Stimulated activated CD4-positive, alpha-beta T cell treated with anti-CD3 and anti-CD28 coated beads, TNF-alpha, amount 100 ng/mL, for 1 hour (primary cell): ENCODE data around the gene TP53BP2.
"Not testable (repeated sequence)": the region's sequence is repeated elsewhere in the genome, so short reads cannot be mapped to it uniquely, and the experiment has no call there.

Experiments
- DNase-seq, 3 donors: peaks; one replicate each; pipeline ENCODE4 v3.0.0-alpha.2; 2020; ENCODE audit warnings: low read depth in 3 of 3, low spot score in 1 of 3

TP53BP2 gene

GRCh38 chr1:223745731-223746130, 100.0 kb downstream of the TP53BP2 start:
- no peak for DNase-seq

GRCh38 chr1:223742856-223743517, 102.8 kb downstream of the TP53BP2 start:
- no peak for DNase-seq

GRCh38 chr1:223741861-223742260, 103.9 kb downstream of the TP53BP2 start:
- no peak for DNase-seq

GRCh38 chr1:223740038-223740736, 105.6 kb downstream of the TP53BP2 start:
- DNase-seq: not testable (repeated sequence)

DNA sequence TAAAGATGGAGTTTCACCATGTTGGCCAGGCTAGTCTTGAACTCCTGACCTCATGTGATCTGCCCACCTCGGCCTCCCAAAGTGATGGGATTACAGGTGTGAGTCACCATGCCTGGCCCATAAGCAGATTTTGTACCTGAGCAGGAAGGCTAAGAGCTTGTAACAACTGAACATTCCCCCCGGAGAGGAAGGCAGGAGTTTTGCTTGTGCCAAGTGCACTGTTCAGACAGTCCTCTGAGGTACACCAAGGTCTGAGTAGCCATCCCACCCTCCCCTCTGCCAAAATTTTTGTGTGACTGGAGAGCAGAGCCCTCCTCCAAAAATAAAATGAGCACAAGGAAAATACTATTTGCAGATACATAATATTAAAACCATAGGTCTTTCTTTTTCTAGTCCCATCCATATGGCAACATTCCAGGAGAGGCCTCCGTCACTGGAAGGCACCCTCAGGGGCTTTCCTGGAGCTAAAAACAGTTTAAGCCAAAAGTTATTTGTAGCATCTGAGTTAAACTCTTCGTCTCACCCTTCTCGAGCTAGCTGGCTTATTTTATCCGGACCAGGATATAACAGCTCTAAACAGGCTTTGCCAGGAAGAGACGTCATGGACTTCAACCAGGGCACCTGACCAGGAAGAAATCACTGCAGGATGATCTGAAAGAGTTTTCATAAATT, 106.2 kb downstream of the TP53BP2 start:
- DNase-seq: no peak

DNA sequence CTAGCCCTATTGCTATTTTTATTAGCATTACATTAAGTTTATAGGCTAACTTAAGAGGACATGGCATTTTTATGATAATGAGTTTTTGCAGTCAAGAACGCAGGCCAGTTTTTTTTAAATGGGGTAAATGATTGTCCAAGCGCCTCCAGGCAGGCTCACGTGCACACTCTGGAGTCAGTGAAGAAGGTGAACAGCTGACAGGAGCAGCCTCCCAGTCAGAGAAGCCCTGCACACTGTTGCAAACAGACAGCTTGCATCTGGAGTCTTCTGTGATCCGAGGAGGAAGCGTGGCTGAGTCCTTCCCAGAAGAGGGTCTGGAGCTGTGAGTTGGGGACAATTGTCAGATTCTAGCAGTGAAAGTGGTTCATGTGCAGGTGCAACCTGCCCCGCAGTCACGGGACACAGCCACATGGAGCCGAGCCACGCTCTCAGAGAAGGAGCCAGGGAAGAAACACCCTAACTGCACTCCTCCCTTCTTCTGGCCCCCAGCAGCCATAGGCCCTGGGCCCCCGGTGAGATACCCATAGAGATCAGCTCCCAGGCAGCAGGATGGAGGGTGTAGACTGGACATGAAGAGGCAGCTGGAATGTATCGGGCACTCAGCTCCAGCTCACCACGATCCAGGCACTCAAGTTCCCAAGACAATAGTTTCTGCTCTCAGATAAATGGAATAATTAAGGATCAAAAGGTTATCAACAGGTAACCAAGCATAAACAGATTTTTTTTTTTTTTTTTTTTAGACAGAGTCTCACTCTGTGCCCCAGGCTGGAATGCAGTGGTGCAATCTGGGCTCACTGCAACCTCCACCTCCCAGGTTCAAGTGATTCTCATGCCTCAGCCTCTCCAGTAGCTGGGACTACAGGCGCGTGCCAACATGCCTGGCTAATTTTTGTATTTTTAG, 107.0 kb downstream of the TP53BP2 start:
- no peak for DNase-seq

GRCh38 chr1:223737342-223737741, 108.4 kb downstream of the TP53BP2 start:
- no peak for DNase-seq

DNA sequence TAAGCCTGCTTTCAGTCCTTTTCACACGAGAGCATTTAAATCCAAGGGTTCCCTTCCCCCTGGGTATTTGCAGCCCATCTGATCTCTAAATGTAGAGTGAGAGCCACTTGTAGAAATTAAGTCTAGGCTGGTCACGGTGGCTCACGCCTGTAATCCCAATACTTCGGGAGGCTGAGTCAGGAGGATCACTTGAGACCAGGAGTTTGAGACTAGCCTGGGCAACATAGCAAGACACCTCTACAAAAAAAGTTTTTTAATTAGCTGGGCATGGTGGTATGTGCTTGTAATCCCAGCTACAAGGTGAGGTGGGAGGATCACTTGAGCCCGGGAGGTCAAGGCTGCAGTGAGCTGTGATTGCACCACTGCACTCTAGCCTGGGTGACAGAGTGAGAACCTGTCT, 109.1 kb downstream of the TP53BP2 start:
- not testable (repeated sequence) for DNase-seq

DNA sequence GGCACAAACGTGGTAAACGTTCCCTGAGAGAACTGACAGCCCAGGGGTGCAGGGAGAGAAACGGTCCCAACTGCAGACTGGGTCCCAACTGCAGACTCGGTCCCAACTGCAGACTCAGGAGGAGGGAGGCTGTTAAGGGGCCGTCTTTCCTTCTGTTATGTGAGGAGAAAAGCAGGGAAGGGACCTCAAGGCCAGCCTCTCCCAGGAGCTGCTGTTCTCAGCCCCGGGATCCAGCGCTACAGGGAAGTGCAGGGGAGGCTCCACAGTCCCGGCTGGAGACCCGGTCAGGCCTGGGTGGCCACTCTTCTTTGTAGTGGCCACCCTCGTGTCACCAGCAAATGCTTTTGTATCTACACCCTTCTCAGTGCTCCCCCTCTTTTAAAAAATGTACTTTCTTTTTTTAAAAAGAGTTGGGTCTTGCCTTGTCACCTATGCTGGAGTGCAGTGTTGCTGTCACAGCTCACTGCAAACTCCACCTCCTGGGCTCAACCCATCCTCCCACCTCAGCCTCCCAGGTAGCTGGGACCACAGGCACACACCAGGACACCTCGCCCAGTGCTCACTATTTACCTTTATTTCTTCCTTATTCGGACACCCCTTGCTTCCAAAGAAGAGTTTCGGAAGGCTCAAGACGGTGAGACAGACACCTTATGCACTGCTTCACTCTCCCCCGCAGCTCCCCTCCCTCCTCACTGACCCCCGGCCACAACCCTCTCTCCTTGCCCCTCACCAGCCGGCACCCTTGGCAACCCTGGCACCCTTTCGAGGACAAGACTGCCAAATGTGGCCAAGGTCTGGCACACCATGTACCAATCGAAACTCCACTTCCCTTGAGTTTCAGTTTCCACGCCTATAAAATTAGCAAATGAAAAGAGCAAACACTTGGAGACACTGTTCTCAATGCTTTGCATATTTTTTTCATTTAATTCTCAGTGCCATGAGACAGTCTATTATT, 111.6 kb downstream of the TP53BP2 start:
- no peak for DNase-seq

GRCh38 chr1:223732993-223733798, 112.6 kb downstream of the TP53BP2 start:
- DNase-seq: no peak

DNA sequence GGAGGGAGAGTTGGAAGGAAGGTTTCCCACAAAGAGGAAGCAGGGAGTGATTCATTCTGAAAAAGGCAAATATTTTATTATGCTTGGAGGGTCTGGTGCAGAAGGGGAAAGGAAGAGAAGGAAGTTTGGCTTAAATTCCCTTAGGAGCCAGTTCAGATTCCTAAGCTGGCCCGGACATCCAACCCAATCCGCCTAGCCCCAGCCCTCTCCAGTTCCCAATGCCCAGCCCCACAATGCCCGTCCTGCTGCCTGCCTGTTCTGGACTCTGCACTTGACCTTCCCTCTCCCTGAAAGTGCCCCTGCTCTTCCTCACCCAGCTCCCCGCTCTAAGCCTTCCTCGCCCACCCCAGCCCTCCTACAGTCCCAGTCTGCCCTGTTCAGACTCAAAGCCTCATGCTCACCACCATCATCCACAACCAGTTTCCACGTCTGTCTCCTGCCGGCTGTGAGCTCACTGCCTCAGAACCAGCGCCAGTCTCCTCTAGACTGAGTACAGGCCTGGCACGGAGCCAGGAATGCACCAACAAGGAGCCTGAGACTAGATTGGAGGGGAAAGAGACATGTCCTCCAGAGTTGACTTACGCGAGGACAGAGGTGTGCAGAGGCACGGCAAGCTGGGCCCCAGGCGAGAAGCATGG, 114.5 kb downstream of the TP53BP2 start:
- no peak for DNase-seq

DNA sequence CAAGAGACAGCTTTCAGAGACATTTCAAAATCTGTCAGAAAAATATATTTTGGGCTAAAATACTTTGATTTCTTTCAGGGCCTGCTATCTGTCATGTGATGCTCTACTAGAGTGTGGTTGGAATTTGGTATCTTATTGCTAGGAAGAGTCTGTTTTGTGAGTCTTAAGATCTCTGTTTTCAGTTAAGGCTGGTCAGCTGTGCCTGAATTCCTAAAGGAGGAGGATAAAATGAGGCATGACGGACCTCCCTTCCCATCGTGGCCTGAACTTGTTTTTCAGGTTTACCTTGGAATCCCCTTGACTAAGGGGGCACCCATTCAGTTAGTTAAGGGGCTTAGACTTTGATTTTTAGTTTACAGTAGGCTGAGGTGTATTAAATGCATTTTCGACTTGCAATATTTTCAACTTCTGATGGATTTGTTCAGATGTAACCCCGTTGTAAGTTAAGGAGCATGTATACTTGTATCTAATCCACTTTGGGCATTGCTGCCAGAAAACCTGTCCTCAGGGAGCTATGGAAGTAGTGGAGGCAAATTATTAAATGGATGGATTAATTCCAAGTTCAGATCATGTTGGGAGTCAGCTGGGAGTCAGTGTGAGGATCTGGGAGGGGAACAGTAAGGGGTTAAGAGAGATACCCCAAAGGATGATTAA, 115.1 kb downstream of the TP53BP2 start:
- DNase-seq: no peak

DNA sequence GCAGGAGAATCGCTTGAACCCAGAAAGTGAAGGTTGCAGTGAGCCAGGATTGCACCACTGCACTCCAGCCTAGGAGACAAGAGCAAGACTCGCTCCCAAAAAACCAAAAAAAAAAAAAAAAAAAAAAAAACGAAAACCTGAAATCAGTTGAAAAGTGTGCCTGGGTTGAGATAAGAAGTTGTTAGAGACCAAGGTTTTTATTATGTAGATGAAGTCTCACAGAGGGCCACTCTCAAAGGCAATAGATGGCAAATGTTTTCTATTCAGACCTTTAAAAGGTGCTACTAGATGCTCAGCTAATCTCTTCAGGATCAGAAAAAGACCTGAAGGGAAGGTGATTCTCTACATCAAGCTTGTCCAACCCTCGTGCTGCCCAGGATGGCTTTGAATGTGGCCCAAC, 115.8 kb downstream of the TP53BP2 start:
- DNase-seq: no peak
